Measurements from ENCODE around the gene PTPRM.

PTPRM gene

GRCh38 chr18:8197499-8197898, 630.4 kb downstream of the PTPRM start:
- no peaks in the 10 kb centered on the region for H4K20me1 ChIP-seq (ENCODE audit: low read depth, low read length)
- H3K9ac ChIP-seq (ENCODE audit: low read length) = no peak overlapping the region
- no peaks in the 10 kb centered on the region for H3K79me2 ChIP-seq (ENCODE audit: insufficient read depth, low read length)
- no peaks in the 10 kb centered on the region for H3K27me3 ChIP-seq (ENCODE audit: low read length)
- no peaks in the 10 kb centered on the region for H3F3A ChIP-seq (ENCODE audit: insufficient read depth)
- TF ChIP-seq CTCF (IDR thresholded peaks at IDR 0.05; ENCODE audit: insufficient read depth, low read length, poor library complexity, severe bottlenecking) (no peak), EZH2phosphoT487 (conservative IDR thresholded peaks at IDR 0.05; ENCODE audit: low read length) (no peak)
- no peak overlapping the region for H2AFZ ChIP-seq (ENCODE audit: low read depth, low read length, severe bottlenecking)
- H3K9me2 ChIP-seq (replicated peaks; ENCODE audit: insufficient read depth, low read length) = no peaks in the 10 kb centered on the region
- H3K27ac ChIP-seq (ENCODE audit: low read depth, low read length) = no peak overlapping the region
- no peak overlapping the region for H3K4me2 ChIP-seq (ENCODE audit: low read depth, low read length, poor library complexity, severe bottlenecking)
- H3K36me3 ChIP-seq (ENCODE audit: low read length) = no peaks in the 10 kb centered on the region
- no peak overlapping the region for H3K4me3 ChIP-seq (ENCODE audit: insufficient read depth, low read length, poor library complexity, severe bottlenecking)
- H3K9me3 ChIP-seq (ENCODE audit: insufficient read depth, low read length) = no peaks in the 10 kb centered on the region

- no peaks in the 10 kb centered on the region for H3K27me3 ChIP-seq (ENCODE audit: low read length)
- no peak overlapping the region for H3K4me2 ChIP-seq (ENCODE audit: low read depth, low read length, poor library complexity, severe bottlenecking)
- H3K9me2 ChIP-seq (replicated peaks; ENCODE audit: insufficient read depth, low read length) = no peaks in the 10 kb centered on the region
- TF ChIP-seq EZH2phosphoT487 (conservative IDR thresholded peaks at IDR 0.05; ENCODE audit: low read length) (no peak), CTCF (IDR thresholded peaks at IDR 0.05; ENCODE audit: insufficient read depth, low read length, poor library complexity, severe bottlenecking) (no peak)
- H2AFZ ChIP-seq (ENCODE audit: low read depth, low read length, severe bottlenecking) = no peak overlapping the region
- no peaks in the 10 kb centered on the region for H3K79me2 ChIP-seq (ENCODE audit: insufficient read depth, low read length)
- H3K4me3 ChIP-seq (ENCODE audit: insufficient read depth, low read length, poor library complexity, severe bottlenecking) = no peak overlapping the region
- no peak overlapping the region for H3K9ac ChIP-seq (ENCODE audit: low read length)
- H3F3A ChIP-seq (ENCODE audit: insufficient read depth) = no peaks in the 10 kb centered on the region
- H4K20me1 ChIP-seq (ENCODE audit: low read depth, low read length) = no peaks in the 10 kb centered on the region
- no peaks in the 10 kb centered on the region for H3K36me3 ChIP-seq (ENCODE audit: low read length)
- H3K27ac ChIP-seq (ENCODE audit: low read depth, low read length) = no peak overlapping the region
- H3K9me3 ChIP-seq (ENCODE audit: insufficient read depth, low read length) = no peaks in the 10 kb centered on the region
Observed at GRCh38 chr18:8207996-8208395, 640.9 kb downstream of the PTPRM start.

GRCh38 chr18:8208716-8209115, 641.6 kb downstream of the PTPRM start:
- Histone ChIP-seq H3K36me3 (ENCODE audit: low read length) (no peaks in the 10 kb centered on the region), H3K4me2 (ENCODE audit: low read depth, low read length, poor library complexity, severe bottlenecking) (no peak overlapping the region), H3K79me2 (ENCODE audit: insufficient read depth, low read length) (no peaks in the 10 kb centered on the region), H3K4me3 (ENCODE audit: insufficient read depth, low read length, poor library complexity, severe bottlenecking) (no peak overlapping the region), H3K9me3 (ENCODE audit: insufficient read depth, low read length) (no peaks in the 10 kb centered on the region), H4K20me1 (ENCODE audit: low read depth, low read length) (no peaks in the 10 kb centered on the region), H3K9me2 (replicated peaks; ENCODE audit: insufficient read depth, low read length) (no peaks in the 10 kb centered on the region), H2AFZ (ENCODE audit: low read depth, low read length, severe bottlenecking) (no peak overlapping the region), H3F3A (ENCODE audit: insufficient read depth) (no peaks in the 10 kb centered on the region), H3K9ac (ENCODE audit: low read length) (no peak overlapping the region), H3K27ac (ENCODE audit: low read depth, low read length) (no peak overlapping the region), H3K27me3 (ENCODE audit: low read length) (no peaks in the 10 kb centered on the region)
- TF ChIP-seq EZH2phosphoT487 (conservative IDR thresholded peaks at IDR 0.05; ENCODE audit: low read length) (no peak), CTCF (IDR thresholded peaks at IDR 0.05; ENCODE audit: insufficient read depth, low read length, poor library complexity, severe bottlenecking) (no peak)

All from SU-DHL-6 (cell line).